ENCODE results near the gene ALDH3B1. TPM values are rescaled to one million over a fixed set of nuclear protein-coding genes. Genes with fewer than 3 reads are reported as not detected.

Gene ALDH3B1
- total RNA-seq, 2 experiments from 2014 or later: 0.09 to 0.11 TPM

GRCh38 chr11:68003846-68004550 is 6.1 kb upstream of the ALDH3B1 start, which contains the start of gene UNC93B1:
UNC93B1 (minus strand) TSS chr11:68004097; CDS start chr11:68004043, 54 bp downstream.
- DNase-seq (peak; percentile 94), ATAC-seq (peak; percentile 95)
- Mint-ChIP-seq H3K27ac (peak within 1 kb of the TSS; percentile 83), H3K4me1 (ENCODE audit: low read depth) (peaks cover 14% of the 10 kb centered on the region), H3K27me3 (no peaks in the 10 kb centered on the region), H3K9me3 (no peaks in the 10 kb centered on the region), H3K36me3 (ENCODE audit: low read depth) (no peaks in the 10 kb centered on the region), H3K4me3 (peak within 1 kb of the TSS; percentile 78)
- ChIA-PET POLR2A (interaction anchor here (1.2 to 1.9 kb wide), 2 partner anchors 10 to 34 kb away, joined by 3 to 5 read pairs; no protein-coding TSS in a partner anchor), CTCF (interaction anchor here (0.7 to 3.6 kb wide), 4 partner anchors 10 to 202 kb away, joined by 3 to 11 read pairs (median 4); no protein-coding TSS in a partner anchor)
- no peak for TF ChIP-seq CTCF (IDR thresholded peaks at IDR 0.05)
- intact Hi-C loops (cut with micrococcal nuclease): loop anchor here (10.0 kb wide), 1 partner anchor 201 kb away; no protein-coding TSS in a partner anchor

GRCh38 chr11:68004551-68005335 is 5.4 kb upstream of the ALDH3B1 start:
- Mint-ChIP-seq H3K36me3 (ENCODE audit: low read depth) (no peaks in the 10 kb centered on the region), H3K9me3 (no peaks in the 10 kb centered on the region), H3K27me3 (no peaks in the 10 kb centered on the region), H3K4me1 (ENCODE audit: low read depth) (peaks cover 18% of the 10 kb centered on the region), H3K27ac (peak overlapping the region; percentile 83), H3K4me3 (peak overlapping the region; percentile 78)
- DNase-seq (no peak), ATAC-seq (no peak)
- ChIA-PET POLR2A (interaction anchor here (1.2 to 1.9 kb wide), 2 partner anchors 10 to 33 kb away, joined by 3 to 5 read pairs; no protein-coding TSS in a partner anchor), CTCF (interaction anchor here (0.7 to 3.6 kb wide), 4 partner anchors 11 to 201 kb away, joined by 3 to 11 read pairs (median 4); no protein-coding TSS in a partner anchor)
- intact Hi-C loops (cut with micrococcal nuclease): loop anchor here (10.0 kb wide), 1 partner anchor 200 kb away; no protein-coding TSS in a partner anchor
- TF ChIP-seq CTCF (IDR thresholded peaks at IDR 0.05): no peak

- ATAC-seq (no peak), DNase-seq (no peak)
- no peak overlapping the region for H3K27ac Mint-ChIP-seq
- ChIA-PET CTCF (no interaction called here), POLR2A (no interaction called here)
- TF ChIP-seq CTCF (IDR thresholded peaks at IDR 0.05): no peak
- intact Hi-C loops (cut with micrococcal nuclease): loop anchor here (10.0 kb wide), 1 partner anchor 198 kb away; no protein-coding TSS in a partner anchor
- H3K9me3 Mint-ChIP-seq: no peaks in the 10 kb centered on the region
- H3K36me3 Mint-ChIP-seq (ENCODE audit: low read depth): no peaks in the 10 kb centered on the region
- peaks cover 20% of the 10 kb centered on the region for H3K4me1 Mint-ChIP-seq (ENCODE audit: low read depth)
- H3K27me3 Mint-ChIP-seq: no peaks in the 10 kb centered on the region
- H3K4me3 Mint-ChIP-seq: no peak overlapping the region
Measured at GRCh38 chr11:68006606-68007166, 3.4 kb upstream of the ALDH3B1 start.

GRCh38 chr11:68007498-68008380 is 2.4 kb upstream of the ALDH3B1 start:
- no peak for TF ChIP-seq CTCF (IDR thresholded peaks at IDR 0.05)
- Mint-ChIP-seq H3K27me3 (no peaks in the 10 kb centered on the region), H3K4me1 (ENCODE audit: low read depth) (peaks cover 18% of the 10 kb centered on the region), H3K4me3 (no peak overlapping the region), H3K36me3 (ENCODE audit: low read depth) (no peaks in the 10 kb centered on the region), H3K9me3 (no peaks in the 10 kb centered on the region), H3K27ac (no peak overlapping the region)
- DNase-seq (no peak), ATAC-seq (no peak)
- intact Hi-C loops (cut with micrococcal nuclease): loop anchor here (10.0 kb wide), 1 partner anchor 197 kb away; no protein-coding TSS in a partner anchor
- POLR2A ChIA-PET: interaction anchor here (0.9 kb wide), 2 partner anchors 23 kb away, joined by 3 to 4 read pairs; no protein-coding TSS in a partner anchor
- CTCF ChIA-PET: no interaction called here
